ENCODE results near the gene PREPL. TPM values are rescaled to one million over a fixed set of nuclear protein-coding genes. Genes with fewer than 3 reads are reported as not detected.

PREPL gene
- polyA plus RNA-seq, 1 donor (not counting 4 experiments of a cell fraction or from before 2014, with no cell fraction given) = 36.4 TPM

GRCh38 chr2:44351088-44351487, 10.2 kb downstream of the PREPL start:
- Histone ChIP-seq H3K4me2 (ENCODE audit: control insufficient read depth, extremely low read depth, insufficient read depth, low read depth, low read length) (no peak overlapping the region), H3K4me1 (ENCODE audit: control insufficient read depth, extremely low read depth, insufficient read depth, low read length) (no peaks in the 10 kb centered on the region), H2AFZ (ENCODE audit: control insufficient read depth, low read length) (no peak overlapping the region), H3K9ac (ENCODE audit: control insufficient read depth, extremely low read depth, insufficient read depth, low read length) (no peak overlapping the region), H3K9me3 (ENCODE audit: control insufficient read depth, low read depth, low read length) (no peaks in the 10 kb centered on the region), H3K9me1 (ENCODE audit: control insufficient read depth, extremely low read depth, insufficient read depth, low read length) (no peaks in the 10 kb centered on the region), H3K79me2 (ENCODE audit: control insufficient read depth, insufficient read depth, low read length) (no peaks in the 10 kb centered on the region), H3K4me3 (ENCODE audit: control insufficient read depth in 2 of 3, extremely low read depth in 1 of 3, insufficient read depth in 2 of 3, low read depth in 1 of 3, low read length in 3 of 3) (no peak overlapping the region), H4K20me1 (ENCODE audit: control insufficient read depth, extremely low read depth, insufficient read depth, low read length) (no peaks in the 10 kb centered on the region), H3K27ac (ENCODE audit: control insufficient read depth, insufficient read depth, low read length) (no peak overlapping the region), H3K36me3 (ENCODE audit: control insufficient read depth in 2 of 2, extremely low read depth in 1 of 2, insufficient read depth in 2 of 2, low read length in 2 of 2) (no peaks in the 10 kb centered on the region), H3K27me3 (ENCODE audit: control insufficient read depth, extremely low read depth, insufficient read depth, low read length) (no peaks in the 10 kb centered on the region)
- dilution Hi-C loops (cut with MboI; ENCODE audit: extremely low pct_ligation_motif_present, low sequenced_read_pairs) = no loop called here
- TF ChIP-seq CTCF (optimal IDR thresholded peaks at IDR 0.05 in 1 of 3, IDR thresholded peaks at IDR 0.05 in 1 of 3, conservative IDR thresholded peaks at IDR 0.05 in 1 of 3; ENCODE audit: extremely low read depth in 1 of 3, insufficient read depth in 2 of 3, low read length in 3 of 3) (no peak), EZH2 (IDR thresholded peaks at IDR 0.05; ENCODE audit: low read length) (no peak)
- DNase-seq (ENCODE audit: low read depth, low spot score) (no peak), FAIRE-seq (no peak)

DNA sequence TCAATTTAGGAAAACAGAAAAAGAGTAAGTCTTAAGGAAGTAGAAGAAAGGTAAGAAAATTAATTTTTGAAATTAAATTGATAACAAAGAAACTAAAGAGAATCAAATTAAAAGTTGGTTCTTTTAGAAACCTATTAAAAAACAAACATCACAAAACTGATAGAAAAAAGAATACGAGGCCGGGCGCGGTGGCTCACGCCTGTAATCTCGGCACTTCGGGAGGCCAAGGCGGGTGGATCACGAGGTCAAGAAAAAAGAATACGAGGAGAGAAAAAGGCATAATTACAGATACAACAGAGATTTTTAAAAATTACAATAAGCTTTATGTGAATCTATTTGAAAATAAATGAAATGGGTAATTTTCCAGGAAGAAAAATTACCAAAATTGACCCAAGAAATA, 11.8 kb downstream of the PREPL start:
- H4K20me1 ChIP-seq (ENCODE audit: control insufficient read depth, extremely low read depth, insufficient read depth, low read length) = no peaks in the 10 kb centered on the region
- dilution Hi-C loops (cut with MboI; ENCODE audit: extremely low pct_ligation_motif_present, low sequenced_read_pairs) = no loop called here
- H3K9me1 ChIP-seq (ENCODE audit: control insufficient read depth, extremely low read depth, insufficient read depth, low read length) = no peaks in the 10 kb centered on the region

More for the DNA sequence above, 11.8 kb downstream of the PREPL start:
- H3K9ac ChIP-seq (ENCODE audit: control insufficient read depth, extremely low read depth, insufficient read depth, low read length) = no peak overlapping the region
- no peak overlapping the region for H3K4me2 ChIP-seq (ENCODE audit: control insufficient read depth, extremely low read depth, insufficient read depth, low read depth, low read length)
- H3K27ac ChIP-seq (ENCODE audit: control insufficient read depth, insufficient read depth, low read length) = no peak overlapping the region
- no peaks in the 10 kb centered on the region for H3K79me2 ChIP-seq (ENCODE audit: control insufficient read depth, insufficient read depth, low read length)
- H2AFZ ChIP-seq (ENCODE audit: control insufficient read depth, low read length) = no peak overlapping the region
- H3K9me3 ChIP-seq (ENCODE audit: control insufficient read depth, low read depth, low read length) = no peaks in the 10 kb centered on the region
- FAIRE-seq (no peak), DNase-seq (ENCODE audit: low read depth, low spot score) (no peak)
- no peaks in the 10 kb centered on the region for H3K36me3 ChIP-seq (ENCODE audit: control insufficient read depth in 2 of 2, extremely low read depth in 1 of 2, insufficient read depth in 2 of 2, low read length in 2 of 2)
- no peaks in the 10 kb centered on the region for H3K27me3 ChIP-seq (ENCODE audit: control insufficient read depth, extremely low read depth, insufficient read depth, low read length)
- H3K4me3 ChIP-seq (ENCODE audit: control insufficient read depth in 2 of 3, extremely low read depth in 1 of 3, insufficient read depth in 2 of 3, low read depth in 1 of 3, low read length in 3 of 3) = no peak overlapping the region
- TF ChIP-seq CTCF (optimal IDR thresholded peaks at IDR 0.05 in 1 of 3, IDR thresholded peaks at IDR 0.05 in 1 of 3, conservative IDR thresholded peaks at IDR 0.05 in 1 of 3; ENCODE audit: extremely low read depth in 1 of 3, insufficient read depth in 2 of 3, low read length in 3 of 3) (no peak), EZH2 (IDR thresholded peaks at IDR 0.05; ENCODE audit: low read length) (no peak)
- H3K4me1 ChIP-seq (ENCODE audit: control insufficient read depth, extremely low read depth, insufficient read depth, low read length) = no peaks in the 10 kb centered on the region

Data from keratinocyte (primary cell).